DMS79 (cell line): Measurements from ENCODE around the gene CLRN3.

Experiments used
- DNase-seq: peaks from one replicate; lab custom pipeline; 2025; lab: John Stamatoyannopoulos, UW

Gene CLRN3

GRCh38 chr10:127899766-127900387, 7.1 kb upstream of the CLRN3 start:
- no peak for DNase-seq

- no peak for DNase-seq
Observed at GRCh38 chr10:127897177-127897576, 4.4 kb upstream of the CLRN3 start.

- no peak for DNase-seq
Observed at GRCh38 chr10:127896590-127896989, 3.8 kb upstream of the CLRN3 start.

GRCh38 chr10:127894146-127894545, 1.4 kb upstream of the CLRN3 start:
- no peak for DNase-seq

- no peak for DNase-seq
Observed at GRCh38 chr10:127890832-127891334, 1.9 kb downstream of the CLRN3 start.

- DNase-seq = no peak
Observed at GRCh38 chr10:127890216-127890615, 2.5 kb downstream of the CLRN3 start.

GRCh38 chr10:127889605-127890195, 3.0 kb downstream of the CLRN3 start:
- no peak for DNase-seq

- no peak for DNase-seq
Observed at GRCh38 chr10:127888521-127889312, 4.0 kb downstream of the CLRN3 start.

- DNase-seq = no peak
Observed at GRCh38 chr10:127887541-127888415, 5.0 kb downstream of the CLRN3 start.

- no peak for DNase-seq
Observed at GRCh38 chr10:127886371-127887051, 6.2 kb downstream of the CLRN3 start.

- DNase-seq = no peak
Observed at GRCh38 chr10:127884501-127884900, 8.2 kb downstream of the CLRN3 start.

- DNase-seq = no peak
Observed at GRCh38 chr10:127883516-127883915, 9.2 kb downstream of the CLRN3 start.

GRCh38 chr10:127882801-127883459, 9.8 kb downstream of the CLRN3 start:
- no peak for DNase-seq

GRCh38 chr10:127882391-127882790, 10.3 kb downstream of the CLRN3 start:
- no peak for DNase-seq

GRCh38 chr10:127881262-127881661, 11.5 kb downstream of the CLRN3 start:
- DNase-seq = no peak

- no peak for DNase-seq
Observed at GRCh38 chr10:127880557-127880956, 12.2 kb downstream of the CLRN3 start.

GRCh38 chr10:127878475-127879055, 14.2 kb downstream of the CLRN3 start:
- no peak for DNase-seq

- no peak for DNase-seq
Observed at GRCh38 chr10:127877699-127878098, 15.0 kb downstream of the CLRN3 start.

- no peak for DNase-seq
Observed at GRCh38 chr10:127877116-127877515, 15.6 kb downstream of the CLRN3 start.

GRCh38 chr10:127875916-127876315, 16.8 kb downstream of the CLRN3 start:
- DNase-seq = no peak

- no peak for DNase-seq
Observed at GRCh38 chr10:127875449-127875765, 17.3 kb downstream of the CLRN3 start.
